A549 (cell line): ENCODE results near the gene NKIRAS2. TPM values are rescaled to one million over a fixed set of nuclear protein-coding genes. Genes with fewer than 3 reads are reported as not detected.

Experiments used
- ATAC-seq, 2 experiments: fragments of 200-7000 bp in 1 of 2; fragments of >200 bp in 1 of 2; cut with Nextera tagmentation in 1 of 2; cut with Tn5 transposase in 1 of 2; 3 replicates each; pipeline versions ENCODE4 v1.8.0 to v1.9.1; 2018 to 2020; ENCODE audit warnings: mild to moderate bottlenecking in 1 of 2, moderate library complexity in 1 of 2
- CTCF ChIA-PET: fragments of 300-600 bp; sonication (Branson Sonifier 250); formaldehyde crosslinking; extraction: SDS; loops from one replicate; lab custom pipeline; 2021; ENCODE audit warnings: antibody characterized with exemption, inconsistent platforms; lab: Yijun Ruan, JAX
- POLR2A ChIA-PET: fragments of 350-600 bp; formaldehyde crosslinking; extraction: SDS; loops from one replicate; lab custom pipeline; 2021; ENCODE audit warnings: antibody characterized with exemption, inconsistent platforms; lab: Yijun Ruan, JAX
- DNase-seq, 2 experiments: peaks; one replicate each; pipeline versions ENCODE4 v3.0.0 to v3.0.0-alpha.2; 2011 to 2016; ENCODE audit warnings: low read depth in 1 of 2, low spot score in 1 of 2
- FAIRE-seq: peaks from 2 replicates; lab custom pipeline; 2011; peaks lifted over from hg19 to GRCh38; lab: Jason Lieb, UNC
- H3K27ac ChIP-seq, 2 experiments: fragments of >200 bp; sonication (Bioruptor Twin); formaldehyde crosslinking; 3 replicates each; pipeline ENCODE4 v1.5.1; 2016 to 2017
- H3K4me1 ChIP-seq: fragments of >200 bp; sonication (Bioruptor Twin); formaldehyde crosslinking; 3 replicates; pipeline ENCODE4 v1.6.1; 2016
- H3K4me2 ChIP-seq: fragments of >200 bp; sonication (Bioruptor Twin); formaldehyde crosslinking; 3 replicates; pipeline ENCODE4 v1.6.1; 2016
- H3K4me3 ChIP-seq: fragments of >200 bp; sonication (Bioruptor Twin); formaldehyde crosslinking; 3 replicates; pipeline ENCODE4 v1.5.1; 2016
- H3K9me3 ChIP-seq: fragments of >200 bp; sonication (Bioruptor Twin); formaldehyde crosslinking; 3 replicates; pipeline ENCODE4 v1.6.1; 2016
- CBX2 ChIP-seq: fragments of 200-600 bp; sonication (generic); IDR thresholded peaks from 2 replicates; pipeline ENCODE4 v1.6.1; 2016; ENCODE audit warnings: low read depth, mild to moderate bottlenecking, borderline replicate concordance
- CBX8 ChIP-seq: fragments of 200-600 bp; sonication (generic); IDR thresholded peaks from 2 replicates; pipeline ENCODE4 v1.6.1; 2016
- EHF ChIP-seq: fragments of 250-450 bp; sonication (Bioruptor Pico); IDR thresholded peaks from 2 replicates; pipeline ENCODE4 v1.5.0; 2020; ENCODE audit warnings: mild to moderate bottlenecking
- FOSL2 ChIP-seq, 2 experiments: fragments of 450-650 bp in 1 of 2; fragments of >200 bp in 1 of 2; sonication (Bioruptor Twin) in 1 of 2; formaldehyde crosslinking; IDR thresholded peaks; 2 replicates each; pipeline versions ENCODE4 v1.5.0 to v1.6.1; 2016 to 2020; ENCODE audit warnings: mild to moderate bottlenecking in 1 of 2, moderate library complexity in 1 of 2
- HDAC2 ChIP-seq: fragments of 200-600 bp; sonication (generic); IDR thresholded peaks from 2 replicates; pipeline ENCODE4 v1.6.1; 2016
- HEYL ChIP-seq: fragments of 250-450 bp; sonication (Bioruptor Pico); IDR thresholded peaks from 2 replicates; pipeline ENCODE4 v1.8.0; 2021; ENCODE audit warnings: mild to moderate bottlenecking, moderate library complexity
- HOXB13 ChIP-seq: fragments of 250-450 bp; sonication (Bioruptor Pico); IDR thresholded peaks from 2 replicates; pipeline ENCODE4 v1.5.0; 2020; ENCODE audit warnings: low read depth, mild to moderate bottlenecking, moderate library complexity
- JUN ChIP-seq, 2 experiments: fragments of >200 bp; sonication (Bioruptor Twin); formaldehyde crosslinking; IDR thresholded peaks; 2 replicates in 1 of 2; 3 replicates in 1 of 2; pipeline ENCODE4 v1.6.1; 2016 to 2017
- KDM1A ChIP-seq: fragments of 200-600 bp; sonication (generic); IDR thresholded peaks from 2 replicates; pipeline ENCODE4 v1.6.1; 2016; ENCODE audit warnings: low read depth, mild to moderate bottlenecking
- KDM5A ChIP-seq: fragments of 200-600 bp; sonication (generic); IDR thresholded peaks from 2 replicates; pipeline ENCODE4 v1.6.1; 2016; ENCODE audit warnings: antibody characterized with exemption, mild to moderate bottlenecking
- MAZ ChIP-seq: fragments of 150-350 bp; IDR thresholded peaks from 2 replicates; pipeline ENCODE4 v1.6.1; 2014; ENCODE audit warnings: antibody characterized with exemption, low read depth, low read length, borderline replicate concordance
- NFE2L2 ChIP-seq: fragments of 150-350 bp; conservative IDR thresholded peaks from 2 replicates; pipeline ENCODE4 v1.6.1; 2014; ENCODE audit warnings: low read length
- POLR2AphosphoS2 ChIP-seq: conservative IDR thresholded peaks from 2 replicates; pipeline ENCODE4 v1.6.1; 2012; ENCODE audit warnings: low read length, improper control_type of control experiment, inconsistent platforms
- RAD21 ChIP-seq, 2 experiments: fragments of >200 bp in 1 of 2; sonication (Bioruptor Twin) in 1 of 2; formaldehyde crosslinking in 1 of 2; IDR thresholded peaks in 1 of 2; conservative IDR thresholded peaks in 1 of 2; 2 replicates in 1 of 2; 3 replicates in 1 of 2; pipeline ENCODE4 v1.6.1; 2012 to 2018; ENCODE audit warnings: inconsistent platforms in 1 of 2
- RARB ChIP-seq: fragments of 250-450 bp; sonication (Bioruptor Pico); IDR thresholded peaks from 2 replicates; pipeline ENCODE4 v1.8.0; 2021; ENCODE audit warnings: mild to moderate bottlenecking, moderate library complexity
- RCOR1 ChIP-seq: fragments of 150-350 bp; IDR thresholded peaks from 2 replicates; pipeline ENCODE4 v1.6.1; 2014; ENCODE audit warnings: antibody characterized with exemption, low read length, low read depth
- RFX5 ChIP-seq: fragments of 450-650 bp; IDR thresholded peaks from 2 replicates; pipeline ENCODE4 v1.7.1; 2014; ENCODE audit warnings: antibody characterized with exemption, mild to moderate bottlenecking, moderate library complexity
- SMC3 ChIP-seq: fragments of >200 bp; sonication (Bioruptor Twin); formaldehyde crosslinking; IDR thresholded peaks from 3 replicates; pipeline ENCODE4 v1.6.1; 2018; ENCODE audit warnings: inconsistent platforms
- TFCP2L1 ChIP-seq: fragments of 250-450 bp; sonication (Bioruptor Pico); IDR thresholded peaks from 2 replicates; pipeline ENCODE4 v1.5.0; 2021; ENCODE audit warnings: mild to moderate bottlenecking
- TP53 ChIP-seq: fragments of 250-450 bp; sonication (Bioruptor Pico); IDR thresholded peaks from 2 replicates; pipeline ENCODE4 v1.5.0; 2021; ENCODE audit warnings: mild to moderate bottlenecking, moderate library complexity
- ZFP36 ChIP-seq: fragments of 450-650 bp; IDR thresholded peaks from 2 replicates; pipeline ENCODE4 v1.6.1; 2014; ENCODE audit warnings: borderline replicate concordance; ENCODE audit not compliant: partially characterized antibody
- ZSCAN20 ChIP-seq: fragments of 250-450 bp; sonication (Bioruptor Pico); IDR thresholded peaks from 2 replicates; pipeline ENCODE4 v1.8.0; 2022; ENCODE audit warnings: mild to moderate bottlenecking, moderate library complexity
- WGBS: methylation state at CpG from one replicate; pipeline ENCODE4 v1.1.6; 2017; ENCODE audit errors: missing lambda C conversion rate; 5-methylcytosine and 5-hydroxymethylcytosine counted together
- polyA plus RNA-seq, 4 experiments: library from polyadenylated mRNA; depleted of rRNA in 3 of 4; stranded (reverse); fragments of >200 nt; fragmentation: RNase III in 1 of 4; extraction: RNeasy Plus Mini Kit Qiagen cat#74134 plus additional on column Dnase treatment in 1 of 4; gene quantifications; 2 replicates in 3 of 4; 3 replicates in 1 of 4; pipeline ENCODE4 v1.2.3, GENCODE V29; 2011 to 2017
- TF ChIP-seq, protein P1 (sequence below): fragments of 250-450 bp; sonication (Bioruptor Pico); IDR thresholded peaks from 2 replicates; pipeline ENCODE4 v1.5.0; 2021; ENCODE audit warnings: mild to moderate bottlenecking, moderate library complexity, borderline replicate concordance
- TF ChIP-seq, protein P2 (sequence below): IDR thresholded peaks from 2 replicates; pipeline ENCODE4 v1.6.1; 2012
- TF ChIP-seq, protein P3 (sequence below): fragments of >200 bp; sonication (Bioruptor Twin); formaldehyde crosslinking; IDR thresholded peaks from 3 replicates; pipeline ENCODE4 v1.6.1; 2016
- TF ChIP-seq, protein P4 (sequence below): IDR thresholded peaks from 2 replicates; pipeline ENCODE4 v1.6.1; 2012; ENCODE audit warnings: low read depth, borderline replicate concordance
- TF ChIP-seq, protein P5 (sequence below): fragments of >200 bp; sonication (Bioruptor Twin); formaldehyde crosslinking; IDR thresholded peaks from 2 replicates; pipeline ENCODE4 v1.6.1; 2016
- TF ChIP-seq, protein P6 (sequence below): fragments of 250-450 bp; sonication (Bioruptor Pico); IDR thresholded peaks from 2 replicates; pipeline ENCODE4 v1.5.0; 2020; ENCODE audit warnings: low read depth, mild to moderate bottlenecking, moderate library complexity

Gene NKIRAS2
- polyA plus RNA-seq, 2 of the 4 experiments (the other 2 are of a cell fraction) = 48.0 to 52.2 TPM

DNA sequence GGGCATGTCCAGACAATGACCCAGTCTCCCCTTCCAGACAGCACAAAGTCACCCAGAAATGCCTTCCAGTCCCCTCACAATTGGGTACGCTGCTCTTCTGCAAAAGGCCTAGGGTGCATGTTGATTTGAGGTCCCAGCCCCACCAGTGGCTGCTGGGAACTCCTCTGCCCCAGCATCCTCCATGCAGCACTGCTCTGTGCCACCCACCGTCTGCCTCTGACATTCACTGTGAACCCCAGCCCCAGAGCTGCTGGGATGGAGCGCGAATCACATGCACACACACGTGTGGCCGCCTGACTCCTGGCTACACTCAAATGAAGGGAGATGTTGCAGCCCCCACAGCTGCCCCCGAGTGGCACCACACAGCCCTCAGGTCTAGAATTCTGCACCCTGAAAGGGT, 31.8 kb downstream of the NKIRAS2 start:
- FAIRE-seq (no peak), DNase-seq (no peak), ATAC-seq (no peak)
- ChIA-PET CTCF (interaction anchor here (0.9 to 2.1 kb wide), 19 partner anchors 8 to 102 kb away, joined by 3 to 13 read pairs (median 4); partner anchors contain the start of gene KAT2A), POLR2A (no interaction called here)
- WGBS = 92% methylated on average over 5 of the region's 7 CpGs
- H3K9me3 ChIP-seq = no peaks in the 10 kb centered on the region
- no peak overlapping the region for H3K27ac ChIP-seq
- TF ChIP-seq POLR2AphosphoS2 (no peak), TFCP2L1 (CRISPR knock-in tag) (no peak), ZSCAN20 (CRISPR knock-in tag) (no peak), EHF (CRISPR knock-in tag) (no peak), CBX2 (no peak), CBX8 (no peak), TP53 (CRISPR knock-in tag) (no peak), HDAC2 (no peak), RAD21 (conservative IDR thresholded peaks at IDR 0.05 in 1 of 2, IDR thresholded peaks at IDR 0.05 in 1 of 2) (no peak)
- TF ChIP-seq, protein P1, sequence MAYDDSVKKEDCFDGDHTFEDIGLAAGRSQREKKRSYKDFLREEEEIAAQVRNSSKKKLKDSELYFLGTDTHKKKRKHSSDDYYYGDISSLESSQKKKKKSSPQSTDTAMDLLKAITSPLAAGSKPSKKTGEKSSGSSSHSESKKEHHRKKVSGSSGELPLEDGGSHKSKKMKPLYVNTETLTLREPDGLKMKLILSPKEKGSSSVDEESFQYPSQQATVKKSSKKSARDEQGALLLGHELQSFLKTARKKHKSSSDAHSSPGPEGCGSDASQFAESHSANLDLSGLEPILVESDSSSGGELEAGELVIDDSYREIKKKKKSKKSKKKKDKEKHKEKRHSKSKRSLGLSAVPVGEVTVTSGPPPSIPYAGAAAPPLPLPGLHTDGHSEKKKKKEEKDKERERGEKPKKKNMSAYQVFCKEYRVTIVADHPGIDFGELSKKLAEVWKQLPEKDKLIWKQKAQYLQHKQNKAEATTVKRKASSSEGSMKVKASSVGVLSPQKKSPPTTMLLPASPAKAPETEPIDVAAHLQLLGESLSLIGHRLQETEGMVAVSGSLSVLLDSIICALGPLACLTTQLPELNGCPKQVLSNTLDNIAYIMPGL (CRISPR knock-in tag) = no peak
- TF ChIP-seq, protein P2, sequence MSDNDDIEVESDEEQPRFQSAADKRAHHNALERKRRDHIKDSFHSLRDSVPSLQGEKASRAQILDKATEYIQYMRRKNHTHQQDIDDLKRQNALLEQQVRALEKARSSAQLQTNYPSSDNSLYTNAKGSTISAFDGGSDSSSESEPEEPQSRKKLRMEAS = no peak
- H3K4me2 ChIP-seq = no peak overlapping the region; the same call in 2 of the 3 replicates
- no peak overlapping the region for H3K4me3 ChIP-seq
- peaks cover 12% of the 10 kb centered on the region for H3K4me1 ChIP-seq

DNA sequence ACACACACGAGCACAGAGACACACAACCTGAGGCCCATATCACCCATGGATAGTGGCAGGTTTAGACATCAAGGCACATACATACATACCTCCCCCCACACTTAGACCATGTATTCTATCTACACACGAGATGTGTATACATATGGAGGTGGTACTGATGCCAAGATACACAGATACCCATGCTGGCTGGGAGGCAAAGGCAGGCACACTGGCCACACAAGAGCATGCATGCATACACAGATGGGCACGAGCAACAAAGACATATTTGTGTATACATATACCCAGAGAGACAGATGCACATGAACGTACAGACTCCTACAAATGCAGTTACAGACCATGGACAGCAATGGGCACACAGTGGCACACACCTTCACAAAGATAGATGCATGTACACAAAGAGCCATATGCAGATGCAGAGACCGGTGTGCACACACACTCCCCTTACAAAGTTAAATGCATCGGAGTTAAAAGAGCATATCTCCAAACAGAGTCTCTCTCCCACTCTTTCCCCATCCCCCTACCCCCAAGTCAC, 32.5 kb downstream of the NKIRAS2 start:
- POLR2A ChIA-PET = no interaction called here
- 50% methylated on average over 6 of the region's 6 CpGs for WGBS
- ATAC-seq (no peak), DNase-seq (no peak), FAIRE-seq (no peak)
- Histone ChIP-seq H3K4me1 (peaks cover 12% of the 10 kb centered on the region), H3K4me2 (no peak overlapping the region), H3K9me3 (no peaks in the 10 kb centered on the region), H3K27ac (no peak overlapping the region), H3K4me3 (no peak overlapping the region)
- CTCF ChIA-PET = interaction anchor here (1.1 to 16.9 kb wide), 7 partner anchors 9 to 101 kb away, joined by 3 to 454 read pairs (median 6); partner anchors contain the start of genes DHX58, KAT2A and ZNF385C
- TF ChIP-seq HEYL (CRISPR knock-in tag) (no peak), ZFP36 (no peak), MAZ (no peak)
- TF ChIP-seq, protein P3, sequence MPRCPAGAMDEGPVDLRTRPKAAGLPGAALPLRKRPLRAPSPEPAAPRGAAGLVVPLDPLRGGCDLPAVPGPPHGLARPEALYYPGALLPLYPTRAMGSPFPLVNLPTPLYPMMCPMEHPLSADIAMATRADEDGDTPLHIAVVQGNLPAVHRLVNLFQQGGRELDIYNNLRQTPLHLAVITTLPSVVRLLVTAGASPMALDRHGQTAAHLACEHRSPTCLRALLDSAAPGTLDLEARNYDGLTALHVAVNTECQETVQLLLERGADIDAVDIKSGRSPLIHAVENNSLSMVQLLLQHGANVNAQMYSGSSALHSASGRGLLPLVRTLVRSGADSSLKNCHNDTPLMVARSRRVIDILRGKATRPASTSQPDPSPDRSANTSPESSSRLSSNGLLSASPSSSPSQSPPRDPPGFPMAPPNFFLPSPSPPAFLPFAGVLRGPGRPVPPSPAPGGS = no peak

DNA sequence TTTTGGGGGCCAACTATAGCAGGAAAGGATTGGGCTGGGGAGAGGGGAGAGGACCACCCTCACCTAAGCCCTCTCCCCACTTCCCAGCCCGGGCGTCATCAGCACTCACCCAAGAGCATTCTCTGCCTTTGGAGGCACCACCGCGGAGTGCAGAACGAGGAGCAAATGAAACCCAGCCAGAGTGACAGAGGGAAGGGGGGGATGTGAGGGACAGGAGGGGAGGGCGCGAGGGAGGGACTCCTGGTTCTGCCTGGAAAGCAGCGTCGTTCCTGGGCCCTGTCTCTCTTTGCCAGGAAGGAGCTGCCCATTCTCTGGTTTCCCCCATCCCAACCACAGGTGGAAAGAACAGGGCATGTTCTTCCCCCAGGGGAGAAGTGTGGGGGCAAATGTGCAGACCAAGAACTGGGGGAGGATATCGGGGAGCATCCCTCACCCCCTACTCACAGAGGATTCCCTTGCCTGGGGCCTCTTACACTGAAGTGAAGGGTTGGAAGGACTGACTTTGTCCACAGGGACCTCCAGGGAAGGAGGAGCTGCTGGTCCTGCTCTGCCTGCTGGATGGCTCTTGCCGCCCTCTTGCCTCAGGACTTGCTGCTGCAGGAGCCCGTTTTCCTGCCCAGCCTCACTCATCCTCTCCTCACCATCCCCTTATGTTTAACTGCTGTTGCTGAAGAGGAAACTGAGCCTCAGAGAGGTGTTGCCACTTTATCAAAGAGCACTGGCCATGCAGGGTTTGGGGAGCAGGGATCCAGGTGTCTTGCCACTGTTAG, 34.0 kb downstream of the NKIRAS2 start:
- ChIA-PET CTCF (interaction anchor here (0.6 to 16.9 kb wide), 12 partner anchors 13 to 316 kb away, joined by 3 to 454 read pairs (median 4); partner anchors contain the start of genes DHX58, KAT2A and ZNF385C), POLR2A (no interaction called here)
- DNase-seq = no peak
- WGBS = 50% methylated on average over 12 of the region's 12 CpGs
- H3K4me2 ChIP-seq = no peak overlapping the region
- H3K9me3 ChIP-seq = no peaks in the 10 kb centered on the region
- no peak for FAIRE-seq
- H3K27ac ChIP-seq = no peak overlapping the region
- no peak for ATAC-seq
- no peak overlapping the region for H3K4me3 ChIP-seq
- peaks cover 12% of the 10 kb centered on the region for H3K4me1 ChIP-seq
- TF ChIP-seq HOXB13 (CRISPR knock-in tag) (no peak), RCOR1 (no peak), JUN (IDR thresholded peaks at IDR 0.05) (no peak), KDM1A (no peak), ZFP36 (no peak), CBX2 (no peak), RFX5 (no peak), HDAC2 (no peak), FOSL2 (IDR thresholded peaks at IDR 0.05) (no peak), FOSL2 (CRISPR knock-in tag; IDR thresholded peaks at IDR 0.05) (no peak), ZSCAN20 (CRISPR knock-in tag) (no peak), EHF (CRISPR knock-in tag) (no peak), SMC3 (no peak), NFE2L2 (no peak), KDM5A (no peak), RARB (CRISPR knock-in tag) (no peak)
- TF ChIP-seq, protein P4, sequence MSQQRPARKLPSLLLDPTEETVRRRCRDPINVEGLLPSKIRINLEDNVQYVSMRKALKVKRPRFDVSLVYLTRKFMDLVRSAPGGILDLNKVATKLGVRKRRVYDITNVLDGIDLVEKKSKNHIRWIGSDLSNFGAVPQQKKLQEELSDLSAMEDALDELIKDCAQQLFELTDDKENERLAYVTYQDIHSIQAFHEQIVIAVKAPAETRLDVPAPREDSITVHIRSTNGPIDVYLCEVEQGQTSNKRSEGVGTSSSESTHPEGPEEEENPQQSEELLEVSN = no peak
- TF ChIP-seq, protein P5, sequence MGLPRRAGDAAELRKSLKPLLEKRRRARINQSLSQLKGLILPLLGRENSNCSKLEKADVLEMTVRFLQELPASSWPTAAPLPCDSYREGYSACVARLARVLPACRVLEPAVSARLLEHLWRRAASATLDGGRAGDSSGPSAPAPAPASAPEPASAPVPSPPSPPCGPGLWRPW = no peak
- TF ChIP-seq, protein P6, sequence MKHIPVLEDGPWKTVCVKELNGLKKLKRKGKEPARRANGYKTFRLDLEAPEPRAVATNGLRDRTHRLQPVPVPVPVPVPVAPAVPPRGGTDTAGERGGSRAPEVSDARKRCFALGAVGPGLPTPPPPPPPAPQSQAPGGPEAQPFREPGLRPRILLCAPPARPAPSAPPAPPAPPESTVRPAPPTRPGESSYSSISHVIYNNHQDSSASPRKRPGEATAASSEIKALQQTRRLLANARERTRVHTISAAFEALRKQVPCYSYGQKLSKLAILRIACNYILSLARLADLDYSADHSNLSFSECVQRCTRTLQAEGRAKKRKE (CRISPR knock-in tag) = no peak
